DND-41 (cell line): ENCODE measurements around the gene ZNF574.

Source experiments
- CTCF ChIP-seq: IDR thresholded peaks from 2 replicates; pipeline ENCODE4 v1.5.1; 2012; ENCODE audit warnings: borderline replicate concordance, low read length, moderate library complexity, mild to moderate bottlenecking; ENCODE audit not compliant: poor library complexity, severe bottlenecking; ENCODE audit errors: extremely low read depth
- EZH2 ChIP-seq: IDR thresholded peaks from 3 replicates; pipeline ENCODE4 v1.6.1; 2012; ENCODE audit warnings: borderline replicate concordance, low read depth, mild to moderate bottlenecking, moderate library complexity, low read length, inconsistent platforms; ENCODE audit not compliant: severe bottlenecking

GRCh38 chr19:42052241-42052863, 23.6 kb upstream of the ZNF574 start:
- TF ChIP-seq CTCF (no peak), EZH2 (no peak)
